Mucosa of descending colon (tissue), 3 donors: ENCODE measurements around the gene PTCH2. TPM values are rescaled to one million over a fixed set of nuclear protein-coding genes. Genes with fewer than 3 reads are reported as not detected.

Experiments used
- ATAC-seq: fragments of 200-7000 bp; cut with Tn5 transposase; one replicate; pipeline ENCODE4 v1.9.1; 2020; ENCODE audit warnings: mild to moderate bottlenecking, moderate library complexity
- DNase-seq, 3 donors: peaks; one replicate each; pipeline ENCODE4 v3.0.0-alpha.2; 2020
- H3K36me3 ChIP-seq: fragments of 200-600 bp; one replicate; pipeline ENCODE4 v1.8.0; 2021; ENCODE audit warnings: low read depth, mild to moderate bottlenecking
- H3K4me1 ChIP-seq: fragments of 200-600 bp; one replicate; pipeline ENCODE4 v1.8.0; 2021; ENCODE audit warnings: low read depth, mild to moderate bottlenecking
- H3K4me3 ChIP-seq: fragments of 200-600 bp; one replicate; pipeline ENCODE4 v1.8.0; 2021; ENCODE audit warnings: mild to moderate bottlenecking
- H3K9me3 ChIP-seq: fragments of 200-600 bp; one replicate; pipeline ENCODE4 v1.8.0; 2021; ENCODE audit warnings: mild to moderate bottlenecking
- intact Hi-C, 2 donors: fragments of 100-400 bp; cut with DNase I in 1 of 2; cut with micrococcal nuclease in 1 of 2; formaldehyde crosslinking; loops; one replicate each; pipeline versions ENCODE4 v1.11.0 to v1.11.1; 2022; cut with DNase I, micrococcal nuclease
- total RNA-seq, 3 donors: library from RNA; stranded (reverse); fragmentation: NEBNext Ultra II Directional in 2 of 3; extraction: Animal tissue kit (Norgen Biotek cat#: 25700) in 2 of 3; gene quantifications; one replicate each; pipeline versions ENCODE4 v1.2.1 to v1.2.4, GENCODE V29; 2021 to 2023
- TF ChIP-seq, protein P1 (sequence below): fragments of 200-600 bp; IDR thresholded peaks from one replicate; pipeline ENCODE4 v1.8.0; 2022; ENCODE audit warnings: antibody characterized with exemption, mild to moderate bottlenecking
- donor health status: DM: no; HTN: no; CAD: no; lungs with moderate emphysema.
- donor health status: DM: no; HTN: no; CAD: no.
- donor health status: DM: no; HTN: yes; CAD: no.

The PTCH2 gene
- total RNA-seq, 3 donors from 2014 or later = 0.39 to 2.7 (median 0.64) TPM

DNA sequence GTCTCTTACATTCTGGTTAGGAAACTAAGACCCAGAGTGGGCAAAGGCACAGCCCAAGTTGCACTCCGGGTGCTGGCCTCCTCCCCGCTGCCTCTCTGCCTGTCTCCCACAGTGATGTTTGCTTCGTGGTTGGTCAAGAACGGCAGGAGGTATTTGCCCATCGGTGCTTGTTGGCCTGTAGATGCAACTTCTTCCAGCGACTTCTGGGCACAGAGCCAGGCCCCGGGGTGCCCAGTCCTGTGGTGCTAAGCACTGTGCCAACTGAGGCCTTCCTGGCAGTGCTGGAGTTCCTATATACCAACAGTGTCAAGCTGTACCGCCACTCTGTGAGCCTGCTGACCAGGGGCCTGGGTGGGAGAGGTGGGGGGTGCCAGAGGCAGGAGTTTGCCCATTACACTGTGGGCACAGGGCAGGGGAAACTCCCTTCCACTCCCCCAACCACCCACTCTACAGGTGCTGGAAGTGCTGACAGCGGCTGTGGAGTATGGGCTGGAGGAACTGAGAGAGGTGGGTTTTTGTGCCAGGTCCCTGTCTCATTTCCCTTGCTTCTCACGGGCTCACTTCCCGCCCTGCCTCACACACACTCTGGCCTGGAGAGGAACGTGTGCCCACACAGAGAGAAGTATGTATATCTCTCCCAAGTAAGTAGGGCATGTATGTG is 32.8 kb downstream of the PTCH2 start:
- Histone ChIP-seq H3K9me3 (no peaks in the 10 kb centered on the region), H3K4me1 (peaks cover 48% of the 10 kb centered on the region), H3K36me3 (no peaks in the 10 kb centered on the region), H3K4me3 (no peak overlapping the region)
- intact Hi-C loops = no loop called here
- peak in 2 of 3 donors; percentile 57 to 78 for DNase-seq
- TF ChIP-seq, protein P1, sequence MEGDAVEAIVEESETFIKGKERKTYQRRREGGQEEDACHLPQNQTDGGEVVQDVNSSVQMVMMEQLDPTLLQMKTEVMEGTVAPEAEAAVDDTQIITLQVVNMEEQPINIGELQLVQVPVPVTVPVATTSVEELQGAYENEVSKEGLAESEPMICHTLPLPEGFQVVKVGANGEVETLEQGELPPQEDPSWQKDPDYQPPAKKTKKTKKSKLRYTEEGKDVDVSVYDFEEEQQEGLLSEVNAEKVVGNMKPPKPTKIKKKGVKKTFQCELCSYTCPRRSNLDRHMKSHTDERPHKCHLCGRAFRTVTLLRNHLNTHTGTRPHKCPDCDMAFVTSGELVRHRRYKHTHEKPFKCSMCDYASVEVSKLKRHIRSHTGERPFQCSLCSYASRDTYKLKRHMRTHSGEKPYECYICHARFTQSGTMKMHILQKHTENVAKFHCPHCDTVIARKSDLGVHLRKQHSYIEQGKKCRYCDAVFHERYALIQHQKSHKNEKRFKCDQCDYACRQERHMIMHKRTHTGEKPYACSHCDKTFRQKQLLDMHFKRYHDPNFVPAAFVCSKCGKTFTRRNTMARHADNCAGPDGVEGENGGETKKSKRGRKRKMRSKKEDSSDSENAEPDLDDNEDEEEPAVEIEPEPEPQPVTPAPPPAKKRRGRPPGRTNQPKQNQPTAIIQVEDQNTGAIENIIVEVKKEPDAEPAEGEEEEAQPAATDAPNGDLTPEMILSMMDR = no peak
- ATAC-seq = no peak

DNA sequence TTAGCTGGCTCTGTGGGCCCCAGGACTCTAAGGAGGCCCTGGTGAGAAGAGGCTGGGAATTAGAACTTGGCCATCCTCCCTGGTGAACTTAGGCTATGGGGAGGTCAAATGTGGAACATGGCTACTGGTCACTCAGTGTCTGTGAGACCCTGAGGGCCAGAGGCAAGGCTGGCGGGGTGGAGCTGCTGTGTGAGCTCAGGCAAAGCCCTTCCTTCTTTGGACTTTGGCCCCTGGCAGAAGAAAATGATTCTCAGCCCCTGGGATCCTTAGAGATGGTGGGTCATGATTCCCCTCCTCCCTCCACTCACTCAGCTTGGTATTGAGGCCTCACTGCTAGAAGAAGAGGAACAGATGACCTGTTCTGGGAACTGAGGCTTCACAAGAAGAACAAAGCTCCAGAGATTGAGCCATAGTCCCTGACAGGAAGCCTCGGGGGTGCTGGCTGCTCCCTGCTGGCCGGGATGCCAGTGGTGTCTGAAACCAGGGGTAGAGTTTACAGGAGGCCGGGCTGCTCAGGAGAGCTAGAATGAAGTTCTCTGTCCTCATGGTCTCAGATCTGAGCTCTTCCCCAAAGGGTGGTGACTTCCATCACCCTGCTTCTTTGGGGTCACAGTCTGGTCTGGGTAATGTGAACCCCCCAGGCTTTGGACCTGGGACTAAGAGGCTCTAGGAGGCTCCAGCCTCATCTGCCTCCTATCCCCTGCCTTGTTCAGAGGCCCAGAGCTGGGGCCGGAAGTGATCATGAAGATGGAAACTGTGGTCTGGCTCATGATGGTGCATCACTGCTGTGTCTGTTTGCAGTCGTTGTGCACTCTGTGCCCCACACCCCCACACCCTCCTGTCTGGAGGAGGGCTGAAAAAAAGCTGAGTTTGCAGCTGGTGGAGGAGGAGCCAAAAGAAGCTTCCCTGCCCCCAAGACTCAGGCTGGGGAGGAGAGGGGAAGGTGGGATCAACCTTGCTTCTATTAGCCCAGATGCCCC is 33.8 kb downstream of the PTCH2 start:
- TF ChIP-seq, protein P1 = no peak
- peaks cover 45% of the 10 kb centered on the region for H3K4me1 ChIP-seq
- no peak overlapping the region for H3K4me3 ChIP-seq
- ATAC-seq (peak; percentile 19), DNase-seq (peak; percentile 71 to 87 (median 77))
- intact Hi-C loops = no loop called here
- no peaks in the 10 kb centered on the region for H3K9me3 ChIP-seq
- H3K36me3 ChIP-seq = no peaks in the 10 kb centered on the region

DNA sequence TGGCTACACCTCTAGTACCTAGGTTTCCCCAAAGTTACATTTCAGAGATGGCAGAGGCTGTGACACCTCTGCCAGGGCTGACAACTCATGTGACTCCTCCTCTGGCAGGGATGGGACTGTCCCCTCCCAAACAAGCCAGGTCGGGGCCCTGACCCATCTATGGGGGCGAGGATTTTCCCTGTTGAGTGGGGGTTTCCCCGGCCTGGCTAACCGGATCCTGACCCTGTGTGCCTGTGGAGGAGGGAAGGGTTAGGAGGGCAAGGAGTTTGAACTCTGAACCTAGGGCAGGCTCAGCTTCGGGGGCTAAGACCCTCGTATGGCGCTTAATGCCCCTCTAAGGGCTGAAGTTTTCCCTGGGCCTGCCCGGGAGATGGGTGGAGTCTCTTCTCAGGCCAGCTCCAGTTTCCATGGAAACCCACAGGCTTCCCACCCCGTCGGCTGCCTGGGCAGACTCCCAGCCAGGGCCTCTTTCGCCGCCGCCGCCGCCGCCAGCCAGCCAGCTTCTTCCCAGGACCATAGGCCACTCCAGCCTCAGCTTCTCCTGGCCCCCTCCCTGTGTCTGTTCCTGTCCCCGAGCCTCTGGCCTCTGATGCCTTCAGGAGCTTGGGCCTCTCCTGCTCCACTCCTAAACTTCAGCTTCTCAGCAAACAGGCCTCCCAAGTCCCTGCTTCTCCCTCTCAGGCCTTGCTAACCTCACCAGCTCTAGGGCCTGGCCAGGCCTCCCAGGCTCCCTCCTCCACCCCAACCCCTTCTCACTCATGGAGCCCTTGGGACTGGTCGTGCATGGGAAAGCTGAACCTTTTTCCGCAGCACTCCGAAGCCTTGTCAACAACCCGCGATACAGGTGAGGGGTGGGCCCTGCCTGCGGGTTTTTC is 34.8 kb downstream of the PTCH2 start, which contains the start of gene BTBD19:
BTBD19 (plus strand) TSS at position 461 of the 875 bp plus-strand sequence; CDS start at position 759, 298 bp downstream.
- H3K4me1 ChIP-seq = peaks cover 45% of the 10 kb centered on the region
- intact Hi-C loops = no loop called here
- no peaks in the 10 kb centered on the region for H3K36me3 ChIP-seq
- DNase-seq (peak; percentile 61 to 83 (median 76)), ATAC-seq (peak; percentile 3)
- H3K4me3 ChIP-seq = no peak within 1 kb of the TSS
- TF ChIP-seq, protein P1 = no peak
- no peaks in the 10 kb centered on the region for H3K9me3 ChIP-seq

DNA sequence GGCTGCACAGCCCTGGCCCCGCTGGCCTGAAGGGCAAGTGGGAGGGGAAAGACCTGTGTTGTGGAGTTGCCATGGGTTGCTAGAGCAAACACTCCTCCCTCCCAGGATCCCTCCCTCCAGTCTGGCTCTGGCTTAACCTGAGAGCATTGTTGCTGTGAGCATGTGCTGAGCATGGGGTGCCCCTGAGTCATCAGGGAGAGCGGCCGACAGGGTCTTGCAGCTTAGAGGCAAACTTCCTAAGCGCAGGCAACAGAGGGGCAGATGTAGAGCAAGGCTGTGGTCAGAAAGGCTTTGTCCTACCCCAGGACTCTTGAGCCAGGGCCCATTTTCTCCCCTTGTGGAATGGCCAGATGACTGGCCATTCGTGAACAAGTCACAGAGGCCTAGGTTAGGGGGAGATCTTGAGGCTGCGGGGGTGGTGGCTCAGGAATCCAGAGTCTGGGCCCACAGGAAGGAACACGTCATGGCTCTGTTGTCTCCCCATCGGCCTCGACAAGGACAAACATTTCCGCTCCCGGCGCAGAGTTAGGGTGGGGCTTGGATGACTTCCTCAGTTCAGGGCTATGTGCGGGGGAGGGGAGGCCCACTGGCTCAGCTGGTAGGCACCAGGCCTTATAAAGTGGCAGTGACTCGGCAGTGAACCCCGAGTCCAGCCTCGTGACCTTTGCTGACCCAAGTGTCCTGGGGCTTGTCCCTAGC is 35.5 kb downstream of the PTCH2 start:
- intact Hi-C loops = no loop called here

More for the DNA sequence above, 35.5 kb downstream of the PTCH2 start:
- Histone ChIP-seq H3K4me1 (peaks cover 45% of the 10 kb centered on the region), H3K4me3 (no peak overlapping the region), H3K36me3 (no peaks in the 10 kb centered on the region), H3K9me3 (no peaks in the 10 kb centered on the region)
- TF ChIP-seq, protein P1 = peak; percentile 9
- DNase-seq = peak; percentile 96 to 99 (median 98)
- ATAC-seq = peak; percentile 86
